Measurements from ENCODE around the gene DYNC2H1. TPM values are rescaled to one million over a fixed set of nuclear protein-coding genes. Genes with fewer than 3 reads are reported as not detected.
A peak's percentile ranks its signal among the peaks of the same experiment; 100 is the strongest.

DYNC2H1 gene
- polyA plus RNA-seq, 1 donor (not counting 4 experiments of a cell fraction or from before 2014, with no cell fraction given), result 18.5 TPM

- dilution Hi-C loops (cut with MboI; ENCODE audit: extremely low pct_ligation_motif_present, low sequenced_read_pairs), result no loop called here
- FAIRE-seq (no peak), DNase-seq (ENCODE audit: low read depth, low spot score) (no peak)
- peaks cover 19% of the 10 kb centered on the region for H3K4me1 ChIP-seq (ENCODE audit: control insufficient read depth, extremely low read depth, insufficient read depth, low read length)
- H3K79me2 ChIP-seq (ENCODE audit: control insufficient read depth, insufficient read depth, low read length), result peaks cover 21% of the 10 kb centered on the region
- H3K27me3 ChIP-seq (ENCODE audit: control insufficient read depth, extremely low read depth, insufficient read depth, low read length), result no peaks in the 10 kb centered on the region
- H3K36me3 ChIP-seq (ENCODE audit: control insufficient read depth in 2 of 2, extremely low read depth in 1 of 2, insufficient read depth in 2 of 2, low read length in 2 of 2), result peaks cover 0 to 2% of the 10 kb centered on the region in 2 experiments
- H3K9me3 ChIP-seq (ENCODE audit: control insufficient read depth, low read depth, low read length), result no peaks in the 10 kb centered on the region
- H3K4me3 ChIP-seq (ENCODE audit: control insufficient read depth in 2 of 3, extremely low read depth in 1 of 3, insufficient read depth in 2 of 3, low read depth in 1 of 3, low read length in 3 of 3), result no peak overlapping the region
- H3K9me1 ChIP-seq (ENCODE audit: control insufficient read depth, extremely low read depth, insufficient read depth, low read length), result no peaks in the 10 kb centered on the region
- H3K27ac ChIP-seq (ENCODE audit: control insufficient read depth, insufficient read depth, low read length), result no peak overlapping the region
- TF ChIP-seq EZH2 (IDR thresholded peaks at IDR 0.05; ENCODE audit: low read length) (no peak), CTCF (optimal IDR thresholded peaks at IDR 0.05 in 1 of 3, IDR thresholded peaks at IDR 0.05 in 1 of 3, conservative IDR thresholded peaks at IDR 0.05 in 1 of 3; ENCODE audit: extremely low read depth in 1 of 3, insufficient read depth in 2 of 3, low read length in 3 of 3) (no peak)
- H4K20me1 ChIP-seq (ENCODE audit: control insufficient read depth, extremely low read depth, insufficient read depth, low read length), result no peaks in the 10 kb centered on the region
- no peak overlapping the region for H3K9ac ChIP-seq (ENCODE audit: control insufficient read depth, extremely low read depth, insufficient read depth, low read length)
- H2AFZ ChIP-seq (ENCODE audit: control insufficient read depth, low read length), result no peak overlapping the region
- peak overlapping the region; percentile 25 for H3K4me2 ChIP-seq (ENCODE audit: control insufficient read depth, extremely low read depth, insufficient read depth, low read depth, low read length)
Observed at GRCh38 chr11:103111400-103111799, 2.2 kb downstream of the DYNC2H1 start.

- DNase-seq (ENCODE audit: low read depth, low spot score) (no peak), FAIRE-seq (no peak)
- Histone ChIP-seq H3K9ac (ENCODE audit: control insufficient read depth, extremely low read depth, insufficient read depth, low read length) (no peak overlapping the region), H3K9me3 (ENCODE audit: control insufficient read depth, low read depth, low read length) (no peaks in the 10 kb centered on the region), H3K4me1 (ENCODE audit: control insufficient read depth, extremely low read depth, insufficient read depth, low read length) (peaks cover 19% of the 10 kb centered on the region), H3K9me1 (ENCODE audit: control insufficient read depth, extremely low read depth, insufficient read depth, low read length) (no peaks in the 10 kb centered on the region), H2AFZ (ENCODE audit: control insufficient read depth, low read length) (no peak overlapping the region), H3K4me2 (ENCODE audit: control insufficient read depth, extremely low read depth, insufficient read depth, low read depth, low read length) (peak overlapping the region; percentile 57), H3K27me3 (ENCODE audit: control insufficient read depth, extremely low read depth, insufficient read depth, low read length) (no peaks in the 10 kb centered on the region), H3K27ac (ENCODE audit: control insufficient read depth, insufficient read depth, low read length) (no peak overlapping the region), H3K4me3 (ENCODE audit: control insufficient read depth in 2 of 3, extremely low read depth in 1 of 3, insufficient read depth in 2 of 3, low read depth in 1 of 3, low read length in 3 of 3) (no peak overlapping the region), H3K36me3 (ENCODE audit: control insufficient read depth in 2 of 2, extremely low read depth in 1 of 2, insufficient read depth in 2 of 2, low read length in 2 of 2) (peaks cover 0 to 4% of the 10 kb centered on the region in 2 experiments), H4K20me1 (ENCODE audit: control insufficient read depth, extremely low read depth, insufficient read depth, low read length) (no peaks in the 10 kb centered on the region), H3K79me2 (ENCODE audit: control insufficient read depth, insufficient read depth, low read length) (peaks cover 21% of the 10 kb centered on the region)
- TF ChIP-seq EZH2 (IDR thresholded peaks at IDR 0.05; ENCODE audit: low read length), result no peak
- dilution Hi-C loops (cut with MboI; ENCODE audit: extremely low pct_ligation_motif_present, low sequenced_read_pairs), result no loop called here
Observed at GRCh38 chr11:103112364-103112763, 3.1 kb downstream of the DYNC2H1 start.

DNA sequence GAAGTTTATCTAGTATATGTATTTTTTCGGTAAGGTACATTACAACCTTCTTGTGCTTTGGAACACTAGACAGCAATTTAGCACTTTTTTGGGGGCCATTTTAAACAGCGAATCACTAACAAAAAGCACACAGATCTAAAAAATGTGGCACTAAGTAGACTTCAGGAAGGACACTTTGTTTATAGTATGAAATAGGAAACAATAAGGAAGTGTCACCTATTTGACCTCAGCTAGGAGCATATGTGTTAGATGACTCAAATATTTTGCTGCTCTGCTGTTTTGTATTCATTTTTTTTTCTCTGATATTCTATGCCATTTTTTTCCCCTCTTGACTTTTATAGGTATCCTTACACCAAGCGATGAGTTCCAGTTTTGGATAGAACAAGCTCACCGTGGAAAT lies 5.6 kb downstream of the DYNC2H1 start:
- no peak overlapping the region for H3K9ac ChIP-seq (ENCODE audit: control insufficient read depth, extremely low read depth, insufficient read depth, low read length)
- DNase-seq (ENCODE audit: low read depth, low spot score) (no peak), FAIRE-seq (no peak)
- H3K27me3 ChIP-seq (ENCODE audit: control insufficient read depth, extremely low read depth, insufficient read depth, low read length), result no peaks in the 10 kb centered on the region
- peaks cover 13% of the 10 kb centered on the region for H3K4me1 ChIP-seq (ENCODE audit: control insufficient read depth, extremely low read depth, insufficient read depth, low read length)
- H3K36me3 ChIP-seq (ENCODE audit: control insufficient read depth in 2 of 2, extremely low read depth in 1 of 2, insufficient read depth in 2 of 2, low read length in 2 of 2), result peaks cover 0 to 4% of the 10 kb centered on the region in 2 experiments
- H3K4me3 ChIP-seq (ENCODE audit: control insufficient read depth in 2 of 3, extremely low read depth in 1 of 3, insufficient read depth in 2 of 3, low read depth in 1 of 3, low read length in 3 of 3), result no peak overlapping the region
- no peak overlapping the region for H3K27ac ChIP-seq (ENCODE audit: control insufficient read depth, insufficient read depth, low read length)
- H3K79me2 ChIP-seq (ENCODE audit: control insufficient read depth, insufficient read depth, low read length), result peaks cover 18% of the 10 kb centered on the region
- no peak for TF ChIP-seq EZH2 (IDR thresholded peaks at IDR 0.05; ENCODE audit: low read length)
- TF ChIP-seq CTCF (optimal IDR thresholded peaks at IDR 0.05 in 1 of 3, IDR thresholded peaks at IDR 0.05 in 1 of 3, conservative IDR thresholded peaks at IDR 0.05 in 1 of 3; ENCODE audit: extremely low read depth in 1 of 3, insufficient read depth in 2 of 3, low read length in 3 of 3), result no peak
- H2AFZ ChIP-seq (ENCODE audit: control insufficient read depth, low read length), result no peak overlapping the region
- no peaks in the 10 kb centered on the region for H3K9me3 ChIP-seq (ENCODE audit: control insufficient read depth, low read depth, low read length)
- dilution Hi-C loops (cut with MboI; ENCODE audit: extremely low pct_ligation_motif_present, low sequenced_read_pairs), result no loop called here
- H3K4me2 ChIP-seq (ENCODE audit: control insufficient read depth, extremely low read depth, insufficient read depth, low read depth, low read length), result no peak overlapping the region
- H4K20me1 ChIP-seq (ENCODE audit: control insufficient read depth, extremely low read depth, insufficient read depth, low read length), result no peaks in the 10 kb centered on the region
- H3K9me1 ChIP-seq (ENCODE audit: control insufficient read depth, extremely low read depth, insufficient read depth, low read length), result no peaks in the 10 kb centered on the region
